AG10803 (cell line): ENCODE measurements around the gene CNBP.

Experiments
- DNase-seq: peaks from one replicate; pipeline ENCODE4 v3.0.0; 2010; ENCODE audit warnings: low read depth
- H3K4me3 ChIP-seq: 2 replicates; pipeline ENCODE4 v1.5.1; 2011; ENCODE audit warnings: mild to moderate bottlenecking, low read length, control low read depth
- CTCF ChIP-seq: conservative IDR thresholded peaks from 2 replicates; pipeline ENCODE4 v1.5.1; 2011; ENCODE audit warnings: mild to moderate bottlenecking, low read length, control low read depth, inconsistent platforms

CNBP gene

GRCh38 chr3:129118745-129119144, 65.0 kb downstream of the CNBP start:
- no peak for TF ChIP-seq CTCF
- no peak for DNase-seq
- H3K4me3 ChIP-seq: no peak overlapping the region
